PFSK-1 (cell line): ENCODE data around the gene DPM1.

Source experiments
- FOXP2 ChIP-seq: optimal IDR thresholded peaks from 2 replicates; pipeline ENCODE3; 2011; ENCODE audit warnings: borderline replicate concordance, control low read depth, inconsistent platforms; ENCODE audit not compliant: insufficient read depth; ENCODE audit errors: extremely low read length, extremely low read depth
- POLR2AphosphoS5 ChIP-seq: IDR thresholded peaks from 2 replicates; pipeline ENCODE4 v1.6.1; 2012; ENCODE audit warnings: low read depth, mild to moderate bottlenecking, control low read depth, low read length, moderate library complexity
- REST ChIP-seq, 2 experiments: IDR thresholded peaks; 2 replicates each; pipeline versions ENCODE4 v1.6.1 to v1.8.0; 2011 to 2012; ENCODE audit warnings: low read depth in 2 of 2, low read length in 2 of 2, control low read depth in 1 of 2, inconsistent platforms in 1 of 2, mild to moderate bottlenecking in 1 of 2, moderate library complexity in 1 of 2; ENCODE audit not compliant: insufficient read depth in 1 of 2
- SIN3A ChIP-seq: IDR thresholded peaks from 2 replicates; pipeline ENCODE4 v1.6.1; 2012; ENCODE audit warnings: mild to moderate bottlenecking, low read length, moderate library complexity, borderline replicate concordance; ENCODE audit not compliant: insufficient read depth
- TAF1 ChIP-seq: IDR thresholded peaks from 2 replicates; pipeline ENCODE4 v1.6.1; 2012; ENCODE audit warnings: low read length, control low read depth, borderline replicate concordance; ENCODE audit not compliant: insufficient read depth

The DPM1 gene

GRCh38 chr20:50904067-50904570, 54.2 kb downstream of the DPM1 start:
- TF ChIP-seq FOXP2 (no peak), TAF1 (no peak), POLR2AphosphoS5 (no peak), REST (IDR thresholded peaks at IDR 0.05; ENCODE audit: insufficient read depth in 1 of 2, low read depth in 2 of 2, low read length in 2 of 2) (no peak), SIN3A (no peak)

- TF ChIP-seq REST (IDR thresholded peaks at IDR 0.05; ENCODE audit: insufficient read depth in 1 of 2, low read depth in 2 of 2, low read length in 2 of 2), result no peak
- no peak for TF ChIP-seq TAF1
Measured at GRCh38 chr20:50903353-50904051, 54.8 kb downstream of the DPM1 start.

- TF ChIP-seq REST (IDR thresholded peaks at IDR 0.05; ENCODE audit: insufficient read depth in 1 of 2, low read depth in 2 of 2, low read length in 2 of 2) (no peak), SIN3A (no peak), TAF1 (no peak), FOXP2 (no peak), POLR2AphosphoS5 (no peak)
Measured at GRCh38 chr20:50901301-50901700, 57.0 kb downstream of the DPM1 start.

DNA sequence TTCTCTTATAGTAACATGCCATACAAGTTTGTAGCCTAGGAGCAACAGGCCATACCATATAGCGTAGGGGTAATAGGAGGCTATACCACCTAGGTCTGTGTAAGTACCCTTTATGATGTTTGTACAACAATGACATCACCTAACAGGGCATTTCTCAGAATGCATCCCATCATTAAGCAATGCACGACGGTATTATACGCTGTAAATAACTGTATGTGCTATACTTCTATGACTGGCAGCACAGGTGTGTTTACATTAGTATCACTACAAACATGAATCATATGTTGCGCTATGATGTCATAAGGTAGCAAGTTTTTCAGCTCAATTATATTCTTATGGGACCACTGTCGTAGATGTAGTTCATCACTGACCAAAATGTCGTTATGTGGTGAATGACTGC, 58.1 kb downstream of the DPM1 start:
- TF ChIP-seq FOXP2, result no peak

- TF ChIP-seq REST (IDR thresholded peaks at IDR 0.05; ENCODE audit: insufficient read depth in 1 of 2, low read depth in 2 of 2, low read length in 2 of 2), result no peak
- no peak for TF ChIP-seq SIN3A
- no peak for TF ChIP-seq FOXP2
- no peak for TF ChIP-seq POLR2AphosphoS5
- TF ChIP-seq TAF1, result no peak
Measured at GRCh38 chr20:50898475-50898874, 59.9 kb downstream of the DPM1 start.
